ENCODE measurements around the gene RELCH. TPM values are rescaled to one million over a fixed set of nuclear protein-coding genes. Genes with fewer than 3 reads are reported as not detected.

RELCH gene
- total RNA-seq, 1 donor from 2014 or later = 22.4 TPM

DNA sequence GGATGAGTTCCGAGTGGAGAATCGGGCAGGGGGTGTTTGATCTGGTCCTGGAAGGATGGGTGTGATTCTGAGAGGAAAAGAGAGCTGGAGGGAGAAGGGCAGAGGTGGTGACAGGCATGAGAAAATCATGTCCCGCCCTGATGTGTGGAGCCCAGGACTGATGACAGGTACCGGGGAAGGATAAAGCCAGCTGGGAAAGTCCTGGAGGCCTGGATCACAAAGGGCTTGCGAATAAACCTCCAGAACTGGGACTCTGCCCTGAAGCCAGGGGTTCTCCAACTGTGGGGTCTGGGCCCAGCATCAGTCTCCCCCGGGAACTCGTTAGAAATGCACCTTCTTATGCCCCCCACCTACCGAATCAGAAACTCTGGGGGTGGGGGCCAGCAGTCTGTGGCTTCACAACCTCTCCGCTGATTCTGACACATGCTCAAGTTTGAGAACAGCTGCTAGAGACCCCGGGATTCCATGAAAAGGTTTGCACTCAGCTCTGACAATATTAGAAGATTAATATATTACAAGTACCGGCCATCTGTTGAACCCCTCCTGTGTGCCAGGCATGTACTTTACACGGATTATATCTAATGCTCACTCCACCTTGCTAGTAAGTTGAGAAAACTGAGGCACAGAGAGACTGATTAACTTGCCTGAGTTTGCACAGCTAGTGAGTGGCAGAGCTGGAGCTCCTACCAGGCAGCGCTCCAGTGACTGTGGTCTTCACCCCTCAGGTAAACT lies 146.1 kb downstream of the RELCH start:
- no peaks in the 10 kb centered on the region for H3K9me3 Mint-ChIP-seq
- H3K4me1 Mint-ChIP-seq = peaks cover 16% of the 10 kb centered on the region
- no peak overlapping the region for H3K27ac Mint-ChIP-seq (ENCODE audit: unreplicated experiment)
- TF ChIP-seq, protein P1, sequence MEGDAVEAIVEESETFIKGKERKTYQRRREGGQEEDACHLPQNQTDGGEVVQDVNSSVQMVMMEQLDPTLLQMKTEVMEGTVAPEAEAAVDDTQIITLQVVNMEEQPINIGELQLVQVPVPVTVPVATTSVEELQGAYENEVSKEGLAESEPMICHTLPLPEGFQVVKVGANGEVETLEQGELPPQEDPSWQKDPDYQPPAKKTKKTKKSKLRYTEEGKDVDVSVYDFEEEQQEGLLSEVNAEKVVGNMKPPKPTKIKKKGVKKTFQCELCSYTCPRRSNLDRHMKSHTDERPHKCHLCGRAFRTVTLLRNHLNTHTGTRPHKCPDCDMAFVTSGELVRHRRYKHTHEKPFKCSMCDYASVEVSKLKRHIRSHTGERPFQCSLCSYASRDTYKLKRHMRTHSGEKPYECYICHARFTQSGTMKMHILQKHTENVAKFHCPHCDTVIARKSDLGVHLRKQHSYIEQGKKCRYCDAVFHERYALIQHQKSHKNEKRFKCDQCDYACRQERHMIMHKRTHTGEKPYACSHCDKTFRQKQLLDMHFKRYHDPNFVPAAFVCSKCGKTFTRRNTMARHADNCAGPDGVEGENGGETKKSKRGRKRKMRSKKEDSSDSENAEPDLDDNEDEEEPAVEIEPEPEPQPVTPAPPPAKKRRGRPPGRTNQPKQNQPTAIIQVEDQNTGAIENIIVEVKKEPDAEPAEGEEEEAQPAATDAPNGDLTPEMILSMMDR (conservative IDR thresholded peaks at IDR 0.05) = no peak
- DNase-seq (ENCODE audit: low read depth, low spot score) = no peak
- peaks cover 55% of the 10 kb centered on the region for H3K27me3 Mint-ChIP-seq (ENCODE audit: low read depth)
- H3K4me3 Mint-ChIP-seq = no peak overlapping the region
- no peaks in the 10 kb centered on the region for H3K36me3 Mint-ChIP-seq (ENCODE audit: low read depth)

DNA sequence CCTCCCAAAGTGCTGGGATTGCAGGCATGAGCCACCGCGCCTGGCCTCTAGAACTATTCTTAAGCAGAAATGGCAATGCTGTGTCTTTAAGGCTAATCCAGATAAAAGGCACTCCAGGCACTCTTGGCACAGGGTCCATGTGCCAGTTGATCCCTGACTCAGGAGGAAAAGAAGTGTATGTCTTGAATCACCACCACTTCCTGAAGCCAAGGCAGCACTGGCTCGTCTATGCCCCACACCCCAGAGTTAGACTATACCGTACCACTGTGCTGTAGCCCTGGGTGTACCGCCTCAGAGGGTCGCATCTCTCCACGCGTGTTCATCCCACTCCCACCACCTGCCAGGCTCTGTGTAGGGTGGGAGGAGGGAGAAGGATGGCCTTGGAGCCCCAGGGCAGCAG lies 147.1 kb downstream of the RELCH start:
- H3K27me3 Mint-ChIP-seq (ENCODE audit: low read depth) = peaks cover 55% of the 10 kb centered on the region
- no peaks in the 10 kb centered on the region for H3K9me3 Mint-ChIP-seq
- H3K4me1 Mint-ChIP-seq = peaks cover 20% of the 10 kb centered on the region

DNA sequence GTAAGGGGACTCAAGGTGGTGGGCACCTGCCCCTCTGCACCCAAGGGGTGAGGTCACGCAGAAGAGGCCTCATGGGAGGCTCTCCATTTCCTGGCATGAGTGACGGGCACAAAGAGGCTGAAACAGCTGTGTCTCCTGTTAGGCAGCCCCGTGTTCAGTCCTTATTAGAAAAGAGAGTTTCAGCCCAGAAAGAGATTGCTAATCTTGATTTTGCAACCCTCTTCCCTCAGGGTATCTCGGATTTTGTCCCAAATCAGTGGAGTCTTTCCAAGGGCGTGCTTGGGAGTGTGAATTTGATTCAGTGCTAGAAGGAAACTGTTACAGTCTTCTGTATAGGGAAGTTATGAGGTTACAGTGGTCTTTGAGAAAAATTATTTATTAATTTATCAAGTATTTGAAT lies 148.4 kb downstream of the RELCH start:
- peaks cover 49% of the 10 kb centered on the region for H3K27me3 Mint-ChIP-seq (ENCODE audit: low read depth)
- no peak for DNase-seq (ENCODE audit: low read depth, low spot score)
- no peak overlapping the region for H3K4me3 Mint-ChIP-seq
- no peaks in the 10 kb centered on the region for H3K9me3 Mint-ChIP-seq
- no peaks in the 10 kb centered on the region for H3K36me3 Mint-ChIP-seq (ENCODE audit: low read depth)
- peaks cover 24% of the 10 kb centered on the region for H3K4me1 Mint-ChIP-seq
- TF ChIP-seq, protein P1 (conservative IDR thresholded peaks at IDR 0.05) = no peak
- no peak overlapping the region for H3K27ac Mint-ChIP-seq (ENCODE audit: unreplicated experiment)

More for the DNA sequence above, 147.1 kb downstream of the RELCH start:
- H3K27ac Mint-ChIP-seq (ENCODE audit: unreplicated experiment) = no peak overlapping the region
- H3K4me3 Mint-ChIP-seq = no peak overlapping the region
- TF ChIP-seq, protein P1 (conservative IDR thresholded peaks at IDR 0.05) = no peak
- no peaks in the 10 kb centered on the region for H3K36me3 Mint-ChIP-seq (ENCODE audit: low read depth)
- no peak for DNase-seq (ENCODE audit: low read depth, low spot score)

- TF ChIP-seq, protein P1 (conservative IDR thresholded peaks at IDR 0.05) = no peak
These were observed 149.6 kb downstream of the RELCH start for GRCh38 chr18:62336618-62337017.

DNA sequence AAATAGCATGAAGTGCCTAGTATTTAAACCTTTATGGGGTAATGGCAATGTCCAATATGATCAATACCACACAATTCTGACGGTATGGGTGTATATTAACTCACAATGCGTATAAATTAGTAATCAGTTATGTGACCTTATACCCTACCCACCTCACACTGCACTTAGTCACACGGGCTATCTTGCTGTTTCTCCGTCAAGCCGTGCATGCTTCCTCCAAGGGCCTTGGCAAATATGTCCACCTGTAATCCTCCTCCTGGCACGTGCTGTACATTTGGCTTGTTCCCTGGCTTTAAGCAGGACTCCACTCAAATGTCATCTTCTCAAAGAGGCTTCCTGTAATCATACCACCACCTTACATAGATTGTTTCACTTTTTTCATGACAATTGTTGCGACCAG lies 150.3 kb downstream of the RELCH start:
- Mint-ChIP-seq H3K27me3 (ENCODE audit: low read depth) (peaks cover 40% of the 10 kb centered on the region), H3K27ac (ENCODE audit: unreplicated experiment) (no peak overlapping the region), H3K4me1 (peaks cover 24% of the 10 kb centered on the region), H3K4me3 (no peak overlapping the region), H3K36me3 (ENCODE audit: low read depth) (no peaks in the 10 kb centered on the region), H3K9me3 (no peaks in the 10 kb centered on the region)
- TF ChIP-seq, protein P1 (conservative IDR thresholded peaks at IDR 0.05) = no peak
- no peak for DNase-seq (ENCODE audit: low read depth, low spot score)

More at GRCh38 chr18:62336618-62337017, 149.6 kb downstream of the RELCH start:
- Mint-ChIP-seq H3K27ac (ENCODE audit: unreplicated experiment) (no peak overlapping the region), H3K4me3 (no peak overlapping the region), H3K27me3 (ENCODE audit: low read depth) (peaks cover 44% of the 10 kb centered on the region), H3K36me3 (ENCODE audit: low read depth) (no peaks in the 10 kb centered on the region), H3K4me1 (peaks cover 24% of the 10 kb centered on the region), H3K9me3 (no peaks in the 10 kb centered on the region)
- DNase-seq (ENCODE audit: low read depth, low spot score) = no peak

Measured in neural crest cell (in vitro differentiated cells).